ENCODE measurements around the gene SHCBP1L.

SHCBP1L gene

DNA sequence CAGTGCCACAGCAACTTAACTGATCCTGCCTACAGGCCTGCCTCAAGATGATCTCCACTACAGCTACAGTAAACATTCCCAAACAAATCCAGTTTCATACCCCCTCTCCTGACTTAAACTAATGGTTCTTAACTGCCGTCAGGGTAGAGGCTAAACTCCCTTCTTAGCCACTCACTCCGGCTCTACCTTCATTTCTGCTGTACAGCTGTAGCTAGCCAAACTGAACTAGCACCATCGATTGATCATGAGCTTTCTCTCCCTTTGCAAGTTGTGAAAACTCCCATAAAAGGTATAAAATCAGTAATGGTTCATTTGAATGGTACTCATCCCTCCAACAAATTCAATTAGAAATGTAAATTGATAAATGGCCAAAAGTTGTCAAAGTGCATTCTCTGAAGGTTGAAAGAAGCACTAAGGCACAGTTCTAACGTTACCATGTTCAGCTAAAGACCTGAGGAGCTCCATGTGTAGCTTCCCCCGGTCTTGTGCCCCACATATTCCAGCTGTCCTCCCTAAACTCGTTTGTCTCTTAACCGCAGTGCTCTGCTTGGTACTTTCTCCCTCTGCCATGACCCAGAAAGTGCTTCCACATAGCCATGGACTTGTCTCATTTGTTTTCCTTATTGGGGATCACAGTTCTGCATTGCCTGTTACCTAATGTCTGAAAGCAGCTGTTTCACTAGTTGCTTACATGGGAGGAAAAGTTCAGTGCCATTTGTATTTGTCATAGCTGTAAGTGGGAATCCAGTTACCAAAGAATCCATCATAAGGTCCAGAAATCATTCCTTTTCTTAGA lies 64.0 kb downstream of the SHCBP1L start:
- no peak for DNase-seq

DNA sequence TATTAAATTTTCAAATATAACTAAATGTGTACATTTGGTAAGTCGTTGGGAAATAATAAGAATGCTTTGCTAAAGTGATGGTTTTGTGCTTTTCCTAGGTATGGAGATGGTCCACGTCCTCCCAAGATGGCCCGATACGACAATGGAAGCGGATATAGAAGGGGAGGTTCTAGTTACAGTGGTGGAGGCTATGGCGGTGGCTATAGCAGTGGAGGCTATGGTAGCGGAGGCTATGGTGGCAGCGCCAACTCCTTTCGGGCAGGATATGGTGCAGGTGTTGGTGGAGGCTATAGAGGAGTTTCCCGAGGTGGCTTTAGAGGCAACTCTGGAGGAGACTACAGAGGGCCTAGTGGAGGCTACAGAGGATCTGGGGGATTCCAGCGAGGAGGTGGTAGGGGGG lies 66.0 kb downstream of the SHCBP1L start:
- no peak for DNase-seq

DNA sequence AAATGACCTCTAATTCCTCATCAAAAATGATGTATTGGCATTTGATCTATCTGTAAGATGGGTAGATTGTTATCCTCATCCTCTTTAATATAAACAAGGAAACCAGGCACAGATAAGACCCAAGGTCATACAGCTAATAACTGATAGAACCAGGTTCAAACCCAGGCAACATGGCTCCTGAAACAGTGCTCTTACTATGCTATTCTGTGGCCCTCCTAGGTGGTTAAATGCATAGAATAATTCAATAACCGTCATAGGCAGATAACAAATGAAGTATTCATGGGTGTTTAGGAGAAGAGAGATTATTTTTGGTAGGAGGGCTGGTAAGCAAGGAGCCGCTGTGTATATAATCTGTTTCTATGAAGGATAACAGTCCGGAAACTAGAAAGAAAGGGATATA lies 67.4 kb downstream of the SHCBP1L start:
- DNase-seq: no peak

- no peak for DNase-seq
These were observed 68.1 kb downstream of the SHCBP1L start for GRCh38 chr1:182884872-182885271.

- DNase-seq: no peak
These were observed 75.1 kb downstream of the SHCBP1L start for GRCh38 chr1:182877842-182878241.

GRCh38 chr1:182877331-182877730 lies 75.6 kb downstream of the SHCBP1L start:
- no peak for DNase-seq

GRCh38 chr1:182875889-182876288 lies 77.1 kb downstream of the SHCBP1L start:
- no peak for DNase-seq

DNA sequence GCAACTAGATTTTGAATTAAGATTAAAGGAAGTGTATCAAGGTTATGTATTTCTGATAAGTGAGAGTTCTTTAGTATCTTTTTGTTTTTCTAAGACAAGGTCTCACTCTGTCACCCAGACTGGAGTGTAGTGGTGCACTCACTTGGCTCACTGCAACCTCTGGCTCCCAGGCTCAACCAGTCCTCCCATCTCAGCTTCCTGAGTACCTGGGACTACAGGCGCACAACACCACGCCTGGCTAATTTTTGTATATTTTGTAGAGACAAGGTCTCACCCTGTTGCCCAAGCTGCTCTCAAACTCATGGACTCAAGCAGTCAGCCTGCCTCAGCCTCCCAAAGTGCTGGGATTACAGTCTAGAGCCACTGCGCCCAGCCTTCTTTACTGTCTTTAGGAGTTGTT lies 80.1 kb downstream of the SHCBP1L start:
- DNase-seq: no peak

DNA sequence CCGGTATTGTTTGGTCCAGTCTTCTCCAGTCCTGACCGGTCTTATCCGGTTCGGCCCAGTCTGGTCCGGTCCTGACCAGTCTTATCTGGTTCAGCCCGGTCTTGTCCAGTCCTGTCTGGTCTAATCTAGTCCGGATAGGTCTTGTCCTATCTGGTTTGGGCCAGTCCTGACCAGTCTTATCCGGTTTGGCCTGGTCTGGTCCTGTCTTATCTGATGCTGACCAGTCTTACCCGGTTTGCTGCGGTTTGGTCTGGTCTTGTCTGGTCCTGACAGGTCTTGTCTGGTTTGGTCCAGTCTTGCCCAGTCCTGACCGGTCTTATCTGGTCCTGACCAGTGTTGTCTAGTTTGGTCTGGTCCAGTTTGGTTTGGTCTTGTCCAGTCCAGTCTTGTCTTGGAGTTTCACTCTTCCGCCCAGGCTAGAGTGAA lies 83.7 kb downstream of the SHCBP1L start:
- no peak for DNase-seq

DNA sequence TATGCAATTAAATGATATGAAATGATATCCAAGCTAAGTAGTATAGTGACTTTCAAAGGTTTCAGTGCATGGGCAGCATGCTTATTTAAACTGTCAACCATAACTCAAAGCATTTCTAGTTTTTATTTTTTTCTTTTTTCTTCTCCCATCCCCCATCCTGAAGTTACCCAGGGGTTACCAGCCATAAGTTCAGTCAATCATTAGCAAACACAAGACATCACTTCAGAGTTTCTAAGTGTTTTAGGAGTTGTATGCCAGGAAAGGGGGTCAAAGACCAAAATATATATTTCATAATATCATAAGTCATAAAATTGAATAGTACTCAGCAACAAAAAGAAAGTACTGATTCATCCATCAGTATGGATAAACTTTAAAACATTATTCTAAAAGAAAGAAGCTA lies 85.1 kb downstream of the SHCBP1L start:
- no peak for DNase-seq

DNA sequence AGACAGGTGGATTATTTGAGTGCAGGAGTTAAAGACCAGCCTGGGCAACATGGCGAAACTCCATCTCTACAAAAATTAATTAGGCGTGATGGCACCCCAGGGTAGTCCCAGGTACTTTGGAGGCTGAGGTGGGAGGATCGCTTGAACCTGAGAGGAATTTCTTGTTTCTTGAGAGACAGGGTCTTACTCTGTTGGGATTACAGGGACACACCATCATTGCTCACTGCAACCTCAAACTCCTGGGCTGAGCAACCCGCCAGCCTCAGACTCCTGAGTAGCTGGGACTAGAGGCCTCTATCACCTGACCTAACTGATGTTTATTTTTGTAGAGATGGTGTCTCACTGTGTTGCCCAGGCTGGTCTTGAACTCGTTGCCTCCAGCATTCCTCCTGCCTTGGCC lies 89.0 kb downstream of the SHCBP1L start:
- DNase-seq: no peak

DNA sequence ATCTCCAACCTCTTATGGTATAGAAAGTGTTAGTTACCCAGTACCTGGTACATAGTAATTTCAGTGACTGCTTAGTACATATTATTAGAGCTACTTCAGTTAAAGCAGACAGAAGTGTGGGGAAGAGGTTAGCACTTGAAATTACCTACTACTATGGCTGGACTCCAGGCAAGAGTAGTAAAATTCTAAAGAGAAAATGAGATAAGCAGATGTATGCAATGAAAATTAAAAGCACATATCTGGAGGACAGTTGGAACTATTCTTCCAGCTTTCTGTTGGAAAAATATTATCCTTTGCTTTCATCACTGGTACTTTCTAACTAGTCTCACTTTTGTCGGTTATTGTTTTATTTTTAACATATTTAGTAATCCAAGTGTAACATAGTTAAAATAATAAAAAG lies 90.1 kb downstream of the SHCBP1L start:
- no peak for DNase-seq

GRCh38 chr1:182861994-182862393 lies 91.0 kb downstream of the SHCBP1L start:
- no peak for DNase-seq

- DNase-seq: no peak
These were observed 92.3 kb downstream of the SHCBP1L start for GRCh38 chr1:182860658-182861057.

DNA sequence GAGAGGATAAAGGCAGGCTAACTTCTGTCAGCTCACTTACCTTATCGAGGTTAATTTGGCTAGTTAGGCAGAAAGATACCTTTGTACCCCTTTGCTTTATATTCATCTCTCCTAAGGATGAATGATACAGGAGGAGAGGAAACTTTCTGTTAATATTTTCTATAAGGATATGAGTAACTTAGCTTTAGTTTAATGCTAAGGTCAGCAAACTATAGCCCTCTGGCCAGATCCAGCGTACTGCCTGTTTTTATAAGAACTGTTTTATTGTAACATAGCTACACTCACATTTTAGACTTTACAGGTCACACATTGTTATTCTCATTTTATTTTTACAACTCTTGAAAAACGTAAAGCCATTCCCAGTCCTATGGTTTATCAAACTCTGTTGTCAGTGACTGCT lies 95.8 kb downstream of the SHCBP1L start:
- no peak for DNase-seq

DNA sequence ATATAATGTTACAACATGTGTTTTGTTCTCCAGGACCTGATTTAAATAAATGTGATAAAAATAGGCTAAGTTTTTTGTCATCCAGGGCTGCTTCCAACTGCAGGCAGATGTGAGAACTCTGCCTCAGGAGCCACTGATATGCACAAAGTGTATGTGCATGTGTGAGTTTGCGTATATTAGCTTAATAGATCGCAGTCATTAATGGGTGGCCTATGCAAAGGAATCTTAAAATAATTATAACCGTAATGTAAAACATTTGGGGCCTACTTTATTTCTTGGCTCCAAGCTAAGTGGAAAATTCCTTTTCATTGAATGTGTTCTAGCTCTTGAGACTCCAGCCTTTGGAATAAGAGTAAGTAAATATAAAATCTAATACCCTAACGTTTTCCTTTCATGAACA lies 97.1 kb downstream of the SHCBP1L start:
- DNase-seq: no peak

GRCh38 chr1:182851825-182852224 lies 101.1 kb downstream of the SHCBP1L start:
- DNase-seq: no peak

DNA sequence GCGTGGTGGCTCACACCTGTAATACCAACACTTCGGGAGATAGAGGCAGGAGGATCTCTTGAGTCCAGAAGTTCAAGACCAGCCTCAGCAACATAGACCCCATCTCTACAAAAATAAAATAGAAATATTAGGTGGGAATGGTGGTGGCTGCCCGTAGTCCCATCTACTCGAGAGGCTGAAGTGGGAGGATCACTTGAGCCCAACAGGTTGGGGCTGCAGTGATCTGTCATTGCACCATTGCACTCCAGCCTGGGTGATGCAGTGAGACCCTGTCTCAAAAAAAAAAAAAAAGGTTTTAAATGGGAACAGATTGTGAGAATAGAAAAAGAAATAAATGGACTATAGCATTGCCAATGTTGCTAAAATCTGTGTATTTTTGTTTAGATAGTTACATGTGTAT lies 102.6 kb downstream of the SHCBP1L start:
- no peak for DNase-seq

All from DMS 273 treated with DMSO at 0.1 percent for 48 hours (cell line).